OCI-LY1 (cell line): Measurements from ENCODE around the gene STXBP3.

Experiments
- EZH2 ChIP-seq: fragments of 200-600 bp; sonication (generic), shearing (Covaris generic); IDR thresholded peaks from 2 replicates; pipeline ENCODE4 v1.8.0; 2017; ENCODE audit warnings: borderline replicate concordance, mixed run types, mild to moderate bottlenecking, antibody characterized with exemption, low read length, moderate library complexity, mixed read lengths
- TF ChIP-seq, protein P1 (sequence below): fragments of 200-600 bp; sonication (generic), shearing (Covaris generic); IDR thresholded peaks from 2 replicates; pipeline ENCODE4 v1.5.1; 2017; ENCODE audit warnings: mild to moderate bottlenecking, antibody characterized with exemption, low read length, moderate library complexity, mixed read lengths

DNA sequence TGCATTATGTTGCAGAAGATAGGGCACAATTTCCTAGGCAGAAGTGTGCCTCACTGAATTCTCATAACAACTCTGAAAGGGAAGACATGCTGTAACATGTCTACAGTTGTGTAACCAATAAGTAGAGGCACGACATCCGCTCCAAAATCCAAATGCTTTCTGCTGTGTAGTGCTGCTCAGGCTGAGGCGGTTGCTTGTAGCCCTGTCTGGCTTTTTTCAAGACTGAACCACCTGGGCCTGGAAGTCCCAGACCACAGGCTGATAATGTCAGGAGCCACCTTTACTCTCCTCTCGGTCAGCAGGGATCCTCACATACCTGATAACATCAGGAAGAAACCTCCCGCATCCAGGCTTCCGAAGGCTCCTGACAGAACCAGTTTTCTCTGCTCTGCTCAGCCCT lies 99.5 kb downstream of the STXBP3 start:
- TF ChIP-seq, protein P1, sequence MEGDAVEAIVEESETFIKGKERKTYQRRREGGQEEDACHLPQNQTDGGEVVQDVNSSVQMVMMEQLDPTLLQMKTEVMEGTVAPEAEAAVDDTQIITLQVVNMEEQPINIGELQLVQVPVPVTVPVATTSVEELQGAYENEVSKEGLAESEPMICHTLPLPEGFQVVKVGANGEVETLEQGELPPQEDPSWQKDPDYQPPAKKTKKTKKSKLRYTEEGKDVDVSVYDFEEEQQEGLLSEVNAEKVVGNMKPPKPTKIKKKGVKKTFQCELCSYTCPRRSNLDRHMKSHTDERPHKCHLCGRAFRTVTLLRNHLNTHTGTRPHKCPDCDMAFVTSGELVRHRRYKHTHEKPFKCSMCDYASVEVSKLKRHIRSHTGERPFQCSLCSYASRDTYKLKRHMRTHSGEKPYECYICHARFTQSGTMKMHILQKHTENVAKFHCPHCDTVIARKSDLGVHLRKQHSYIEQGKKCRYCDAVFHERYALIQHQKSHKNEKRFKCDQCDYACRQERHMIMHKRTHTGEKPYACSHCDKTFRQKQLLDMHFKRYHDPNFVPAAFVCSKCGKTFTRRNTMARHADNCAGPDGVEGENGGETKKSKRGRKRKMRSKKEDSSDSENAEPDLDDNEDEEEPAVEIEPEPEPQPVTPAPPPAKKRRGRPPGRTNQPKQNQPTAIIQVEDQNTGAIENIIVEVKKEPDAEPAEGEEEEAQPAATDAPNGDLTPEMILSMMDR: no peak
- TF ChIP-seq EZH2: no peak
